Activated T-cell treated with anti-CD3 and anti-CD28 coated beads, Interleukin-2, amount 50 U/mL, for 4 hours (primary cell): Measurements from ENCODE around the gene HDAC10. TPM values are rescaled to one million over a fixed set of nuclear protein-coding genes. Genes with fewer than 3 reads are reported as not detected.

Source experiments
- ATAC-seq, 2 donors: fragments of 200-7000 bp; cut with Tn5 transposase; one replicate each; pipeline ENCODE4 v1.10.0; 2021
- DNase-seq: peaks from one replicate; pipeline ENCODE4 v3.0.0-alpha.2; 2020
- H3K27me3 Mint-ChIP-seq: one replicate; pipeline ENCODE4 v1.8.0; 2021; ENCODE audit warnings: low read depth, mixed read lengths
- H3K36me3 Mint-ChIP-seq: one replicate; pipeline ENCODE4 v1.8.0; 2022; ENCODE audit warnings: mixed read lengths; ENCODE audit not compliant: insufficient read depth
- H3K4me1 Mint-ChIP-seq: one replicate; pipeline ENCODE4 v1.8.0; 2021; ENCODE audit warnings: low read depth, mixed read lengths
- H3K4me3 Mint-ChIP-seq: one replicate; pipeline ENCODE4 v1.8.0; 2021; ENCODE audit warnings: mild to moderate bottlenecking, moderate library complexity, mixed read lengths
- H3K9me3 Mint-ChIP-seq: one replicate; pipeline ENCODE4 v1.8.0; 2021; ENCODE audit warnings: mixed read lengths
- total RNA-seq, 3 donors: library from RNA; stranded (reverse); gene quantifications; one replicate each; pipeline ENCODE4 v1.2.1, GENCODE V29; 2021

The HDAC10 gene
- total RNA-seq, 3 donors from 2014 or later, result 45.1 to 50.6 (median 48.2) TPM

- Mint-ChIP-seq H3K9me3 (no peaks in the 10 kb centered on the region), H3K27me3 (peaks cover 22% of the 10 kb centered on the region), H3K4me3 (no peak overlapping the region), H3K4me1 (peaks cover 8% of the 10 kb centered on the region), H3K36me3 (no peaks in the 10 kb centered on the region)
- DNase-seq (no peak), ATAC-seq (no peak)
Observed at GRCh38 chr22:50257451-50258360, 6.6 kb upstream of the HDAC10 start.

DNA sequence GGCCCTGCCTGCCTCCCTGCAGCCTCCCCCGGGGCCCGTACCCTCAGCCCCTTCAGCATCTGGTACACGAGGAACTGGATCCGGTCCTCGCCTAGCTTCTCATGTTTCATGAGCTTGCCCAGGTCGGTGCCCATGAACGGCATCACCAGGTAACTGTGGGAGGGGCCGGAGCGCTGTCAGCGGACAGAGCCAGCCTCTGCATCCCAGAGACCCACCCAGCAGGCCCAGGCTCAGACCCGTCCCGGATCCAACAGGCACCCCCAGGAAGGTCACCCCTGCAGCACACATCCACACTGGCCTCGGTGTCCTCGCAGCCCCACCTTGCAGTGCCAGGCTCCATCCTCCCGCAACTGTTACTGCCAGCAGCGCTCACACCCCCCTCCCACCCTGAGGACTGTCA lies 6.0 kb upstream of the HDAC10 start:
- ATAC-seq, result no peak

GRCh38 chr22:50256258-50256862 lies 5.3 kb upstream of the HDAC10 start:
- Mint-ChIP-seq H3K4me1 (no peaks in the 10 kb centered on the region), H3K4me3 (no peak overlapping the region), H3K9me3 (no peaks in the 10 kb centered on the region), H3K36me3 (no peaks in the 10 kb centered on the region), H3K27me3 (peaks cover 14% of the 10 kb centered on the region)
- ATAC-seq (no peak), DNase-seq (no peak)

More for the DNA sequence above, 6.0 kb upstream of the HDAC10 start:
- H3K27me3 Mint-ChIP-seq, result peaks cover 16% of the 10 kb centered on the region
- H3K9me3 Mint-ChIP-seq, result no peaks in the 10 kb centered on the region
- H3K36me3 Mint-ChIP-seq, result no peaks in the 10 kb centered on the region
- no peak overlapping the region for H3K4me3 Mint-ChIP-seq
- peaks cover 2% of the 10 kb centered on the region for H3K4me1 Mint-ChIP-seq
- DNase-seq, result no peak

GRCh38 chr22:50255607-50256006 lies 4.5 kb upstream of the HDAC10 start:
- H3K27me3 Mint-ChIP-seq, result peaks cover 14% of the 10 kb centered on the region
- DNase-seq, result no peak
- H3K4me3 Mint-ChIP-seq, result no peak overlapping the region
- no peaks in the 10 kb centered on the region for H3K9me3 Mint-ChIP-seq
- no peaks in the 10 kb centered on the region for H3K36me3 Mint-ChIP-seq
- peaks cover 2% of the 10 kb centered on the region for H3K4me1 Mint-ChIP-seq
- ATAC-seq, result no peak

DNA sequence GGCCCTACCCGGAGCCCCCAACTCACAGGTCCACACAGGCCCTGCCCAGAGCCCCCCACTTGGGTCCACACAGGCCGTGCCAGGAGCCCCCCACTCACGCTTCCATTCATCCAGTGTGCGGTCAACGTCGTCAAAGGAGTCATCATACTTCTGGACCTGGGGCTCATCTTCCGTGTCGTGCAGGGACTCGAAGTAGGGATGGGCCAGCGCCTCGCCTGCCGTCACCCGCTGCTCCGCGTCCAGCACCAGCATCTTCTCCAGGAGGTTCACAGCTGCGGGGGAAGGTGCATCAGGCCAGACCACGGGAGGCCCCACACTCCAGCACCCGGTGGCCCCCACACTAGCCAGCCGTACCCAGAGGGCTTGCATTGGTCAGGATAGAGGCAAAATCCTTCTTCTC lies 4.0 kb upstream of the HDAC10 start:
- Mint-ChIP-seq H3K9me3 (no peaks in the 10 kb centered on the region), H3K36me3 (no peaks in the 10 kb centered on the region), H3K4me1 (peaks cover 6% of the 10 kb centered on the region), H3K4me3 (no peak overlapping the region), H3K27me3 (peaks cover 10% of the 10 kb centered on the region)
- DNase-seq (no peak), ATAC-seq (no peak)

- ATAC-seq (no peak), DNase-seq (no peak)
- Mint-ChIP-seq H3K9me3 (no peaks in the 10 kb centered on the region), H3K4me3 (no peak overlapping the region), H3K27me3 (peaks cover 3% of the 10 kb centered on the region), H3K36me3 (no peaks in the 10 kb centered on the region), H3K4me1 (peaks cover 10% of the 10 kb centered on the region)
Observed at GRCh38 chr22:50253941-50254340, 2.9 kb upstream of the HDAC10 start.

DNA sequence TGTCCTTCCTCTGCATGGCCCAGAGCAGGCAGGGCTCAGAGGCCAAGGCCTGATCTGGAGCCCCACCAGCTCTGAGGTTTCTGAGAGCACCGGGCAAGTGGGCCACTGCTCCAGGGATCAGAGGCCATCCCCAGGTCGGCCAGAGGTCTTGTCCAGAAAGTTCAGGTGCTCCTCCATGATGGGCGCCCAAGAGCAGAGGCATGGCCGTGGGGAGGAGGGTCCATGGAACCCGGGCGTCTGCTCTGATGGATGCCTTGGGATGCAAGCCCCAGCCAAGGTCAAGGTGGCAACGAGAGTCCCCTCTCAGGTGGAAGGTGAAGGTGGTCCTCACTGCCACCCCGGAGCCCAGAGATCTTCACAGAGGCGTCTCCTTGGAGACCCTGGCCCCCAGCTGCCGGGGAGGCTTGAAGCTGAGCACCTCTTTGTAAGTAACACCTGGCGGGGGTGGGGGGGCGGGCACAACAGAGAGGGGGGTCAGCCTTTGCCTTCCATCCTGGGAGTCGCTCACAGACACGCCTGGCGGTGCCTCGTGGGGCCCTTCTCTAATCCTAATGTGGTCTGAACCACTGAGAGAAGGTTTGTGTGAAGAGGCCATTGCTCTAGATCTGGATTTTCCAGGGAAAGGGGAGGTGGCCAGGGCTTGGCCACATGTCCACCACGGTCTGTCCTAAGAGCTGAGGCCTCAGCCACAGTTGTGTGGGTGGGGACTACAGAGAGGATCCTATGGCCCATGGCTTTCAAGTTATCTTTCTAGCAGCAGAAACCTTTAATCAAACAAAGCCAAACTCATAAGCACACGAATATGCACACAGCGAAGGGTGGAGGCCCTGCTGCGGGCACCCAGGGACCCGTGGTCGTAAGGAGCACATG lies 2.2 kb upstream of the HDAC10 start:
- H3K4me1 Mint-ChIP-seq, result peaks cover 10% of the 10 kb centered on the region
- DNase-seq (no peak), ATAC-seq (no peak)
- no peaks in the 10 kb centered on the region for H3K36me3 Mint-ChIP-seq
- no peak overlapping the region for H3K4me3 Mint-ChIP-seq
- peaks cover 2% of the 10 kb centered on the region for H3K27me3 Mint-ChIP-seq
- H3K9me3 Mint-ChIP-seq, result no peaks in the 10 kb centered on the region

DNA sequence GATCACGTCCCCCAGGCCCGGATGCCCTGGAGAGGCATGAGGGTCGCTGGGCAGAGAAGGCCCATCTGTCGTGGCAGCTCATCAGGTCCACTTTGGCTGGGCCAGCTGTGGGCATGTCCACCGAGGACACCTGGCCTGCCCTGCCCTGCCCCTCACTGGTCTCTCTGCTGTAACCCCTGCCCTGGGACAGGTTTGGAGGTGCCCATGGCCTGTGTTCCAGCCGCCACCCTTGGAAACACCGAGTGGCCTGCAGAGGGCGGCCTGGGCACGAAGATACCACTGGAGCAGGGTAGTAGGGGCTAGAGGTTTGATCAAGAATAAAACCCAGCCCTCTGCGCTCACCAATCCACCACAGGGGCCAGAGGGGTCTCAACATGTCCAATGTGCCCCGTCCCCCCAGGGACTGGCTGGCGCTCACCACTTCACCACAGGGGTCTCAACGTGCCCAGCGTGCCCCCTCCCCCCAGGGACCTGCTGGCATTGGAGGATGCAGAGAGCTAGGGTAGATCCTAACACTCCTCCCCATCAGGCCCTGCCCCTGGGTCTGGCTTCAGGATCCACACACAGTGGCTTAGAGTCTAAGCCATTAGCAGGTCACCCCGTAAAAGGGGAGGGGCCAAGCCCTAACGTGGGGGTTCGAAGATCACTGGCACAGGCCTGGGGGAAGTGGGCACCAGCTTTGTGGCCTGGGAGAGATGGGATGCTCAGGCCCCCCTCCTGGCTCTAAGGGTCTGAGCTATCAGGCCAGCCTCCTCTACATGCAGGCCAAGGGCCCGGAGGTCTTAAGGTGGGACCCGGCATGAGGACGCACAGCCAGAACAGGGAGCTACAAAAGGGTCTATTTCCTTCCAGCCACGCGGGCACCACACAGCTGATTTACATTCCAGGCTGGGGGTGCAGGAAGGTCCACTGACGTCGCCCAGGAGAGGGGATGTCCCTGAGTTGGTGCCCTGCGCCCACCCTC lies 1.3 kb upstream of the HDAC10 start:
- DNase-seq, result peak; percentile 67
- Mint-ChIP-seq H3K4me1 (peaks cover 18% of the 10 kb centered on the region), H3K4me3 (peak overlapping the region; percentile 54), H3K36me3 (no peaks in the 10 kb centered on the region), H3K27me3 (peaks cover 1% of the 10 kb centered on the region), H3K9me3 (no peaks in the 10 kb centered on the region)
- ATAC-seq, result peak; percentile 63 to 66

- ATAC-seq (peak in 1 of 2 donors; percentile 2), DNase-seq (no peak)
- peak overlapping the region; percentile 54 for H3K4me3 Mint-ChIP-seq
- no peaks in the 10 kb centered on the region for H3K36me3 Mint-ChIP-seq
- H3K27me3 Mint-ChIP-seq, result no peaks in the 10 kb centered on the region
- no peaks in the 10 kb centered on the region for H3K9me3 Mint-ChIP-seq
- peaks cover 20% of the 10 kb centered on the region for H3K4me1 Mint-ChIP-seq
Observed at GRCh38 chr22:50251477-50252081, 514 bp upstream of the HDAC10 start.

GRCh38 chr22:50250249-50250554 lies 863 bp downstream of the HDAC10 start:
- ATAC-seq, result no peak

DNA sequence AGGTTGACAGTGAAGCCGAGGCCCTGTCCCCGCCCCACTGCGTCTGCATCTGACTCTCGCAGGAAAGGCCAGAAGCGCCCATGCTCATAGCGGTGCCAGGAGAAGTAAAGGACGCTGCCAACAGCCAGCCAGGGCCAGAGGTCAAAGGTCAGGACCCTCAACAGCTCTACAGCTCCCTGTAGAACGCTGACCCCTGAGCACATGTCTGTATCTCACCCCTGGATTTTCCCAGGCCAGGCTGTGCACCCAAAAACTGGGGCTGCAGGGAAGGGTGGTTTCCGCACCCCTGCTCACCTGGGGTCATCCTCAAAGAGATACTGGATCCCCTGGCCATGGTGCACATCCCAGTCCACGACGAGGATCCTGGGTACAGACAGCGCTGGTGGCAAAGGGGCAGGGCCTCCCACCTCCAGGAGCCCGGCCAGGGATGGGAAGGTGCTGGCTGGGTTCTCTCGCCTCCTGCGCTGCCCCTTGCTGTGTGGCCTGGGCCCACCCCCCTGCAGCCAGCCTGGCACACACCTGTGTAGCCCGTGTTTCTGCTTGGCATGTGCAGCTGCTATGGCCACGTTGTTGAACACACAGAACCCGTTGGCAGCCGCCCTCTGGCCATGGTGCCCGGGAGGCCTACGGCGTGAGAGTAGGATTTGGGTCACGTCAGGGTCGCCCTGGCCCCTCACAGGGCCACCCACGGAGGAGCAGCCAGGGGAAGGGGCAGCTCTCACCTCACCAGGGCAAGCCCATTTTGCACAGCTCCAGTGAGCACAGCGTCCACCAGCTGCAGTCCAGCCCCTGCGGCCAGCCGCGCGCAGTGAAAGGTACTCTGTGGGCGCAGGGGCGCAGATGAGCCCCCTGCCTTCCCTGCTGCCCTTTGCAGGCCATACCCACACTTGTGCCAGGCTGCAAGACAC lies 1.5 kb downstream of the HDAC10 start:
- H3K4me1 Mint-ChIP-seq, result peaks cover 22% of the 10 kb centered on the region
- ATAC-seq, result no peak
- peaks cover 2% of the 10 kb centered on the region for H3K36me3 Mint-ChIP-seq
- no peaks in the 10 kb centered on the region for H3K9me3 Mint-ChIP-seq
- peak overlapping the region; percentile 78 for H3K4me3 Mint-ChIP-seq
- H3K27me3 Mint-ChIP-seq, result no peaks in the 10 kb centered on the region
- no peak for DNase-seq

More at GRCh38 chr22:50250249-50250554, 863 bp downstream of the HDAC10 start:
- H3K4me1 Mint-ChIP-seq, result peaks cover 20% of the 10 kb centered on the region
- DNase-seq, result no peak
- no peaks in the 10 kb centered on the region for H3K27me3 Mint-ChIP-seq
- H3K4me3 Mint-ChIP-seq, result peak overlapping the region; percentile 78
- H3K36me3 Mint-ChIP-seq, result no peaks in the 10 kb centered on the region
- H3K9me3 Mint-ChIP-seq, result no peaks in the 10 kb centered on the region

DNA sequence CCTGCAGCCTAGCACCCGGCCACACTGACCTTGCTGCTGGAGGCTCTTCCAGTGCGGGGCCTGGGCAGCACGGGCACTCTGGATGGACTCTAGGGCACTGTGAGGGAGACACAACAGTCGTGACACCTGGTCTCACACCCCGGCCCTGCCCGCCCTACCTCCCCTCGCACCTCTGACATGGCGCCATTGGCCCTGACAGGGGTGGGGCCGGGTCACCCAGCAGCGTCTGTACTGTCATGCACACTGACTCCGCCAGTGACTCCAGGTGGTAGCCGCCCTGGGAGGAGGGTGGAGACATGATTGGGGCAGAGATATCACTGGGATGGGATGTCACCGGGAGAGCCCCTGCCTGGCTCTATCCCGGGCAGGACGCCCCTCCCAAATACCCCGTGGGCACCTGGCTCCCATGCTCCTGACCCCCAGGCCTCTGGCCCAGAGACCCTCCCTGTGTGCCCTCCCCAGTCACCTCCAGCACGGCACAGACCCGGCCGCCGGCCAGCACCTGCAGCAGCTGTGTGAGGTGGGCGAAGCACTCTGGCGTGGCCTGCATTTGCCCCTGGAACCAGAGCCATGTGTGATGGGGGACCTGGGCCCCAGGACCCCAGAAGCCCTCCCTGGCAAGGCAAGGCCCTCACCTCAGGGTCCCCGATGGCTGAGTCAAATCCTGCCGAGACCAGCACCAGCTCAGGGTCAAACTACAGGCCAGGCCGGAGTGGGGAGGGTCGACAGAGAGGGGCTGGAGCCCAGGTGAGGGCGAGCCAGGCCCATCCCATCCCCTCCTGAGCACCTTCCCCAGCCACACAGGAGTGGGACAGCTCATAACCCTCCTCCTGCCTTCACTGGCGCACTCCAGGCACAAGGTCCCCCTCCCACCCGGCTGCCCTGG lies 2.6 kb downstream of the HDAC10 start:
- Mint-ChIP-seq H3K4me1 (peaks cover 27% of the 10 kb centered on the region), H3K27me3 (no peaks in the 10 kb centered on the region), H3K9me3 (no peaks in the 10 kb centered on the region), H3K36me3 (peaks cover 2% of the 10 kb centered on the region), H3K4me3 (no peak overlapping the region)
- ATAC-seq (no peak), DNase-seq (no peak)
